ENCODE measurements around the gene ITPR2. TPM values are rescaled to one million over a fixed set of nuclear protein-coding genes. Genes with fewer than 3 reads are reported as not detected.

Gene ITPR2
- 13.3 and 18.5 TPM in 2 replicates for total RNA-seq

DNA sequence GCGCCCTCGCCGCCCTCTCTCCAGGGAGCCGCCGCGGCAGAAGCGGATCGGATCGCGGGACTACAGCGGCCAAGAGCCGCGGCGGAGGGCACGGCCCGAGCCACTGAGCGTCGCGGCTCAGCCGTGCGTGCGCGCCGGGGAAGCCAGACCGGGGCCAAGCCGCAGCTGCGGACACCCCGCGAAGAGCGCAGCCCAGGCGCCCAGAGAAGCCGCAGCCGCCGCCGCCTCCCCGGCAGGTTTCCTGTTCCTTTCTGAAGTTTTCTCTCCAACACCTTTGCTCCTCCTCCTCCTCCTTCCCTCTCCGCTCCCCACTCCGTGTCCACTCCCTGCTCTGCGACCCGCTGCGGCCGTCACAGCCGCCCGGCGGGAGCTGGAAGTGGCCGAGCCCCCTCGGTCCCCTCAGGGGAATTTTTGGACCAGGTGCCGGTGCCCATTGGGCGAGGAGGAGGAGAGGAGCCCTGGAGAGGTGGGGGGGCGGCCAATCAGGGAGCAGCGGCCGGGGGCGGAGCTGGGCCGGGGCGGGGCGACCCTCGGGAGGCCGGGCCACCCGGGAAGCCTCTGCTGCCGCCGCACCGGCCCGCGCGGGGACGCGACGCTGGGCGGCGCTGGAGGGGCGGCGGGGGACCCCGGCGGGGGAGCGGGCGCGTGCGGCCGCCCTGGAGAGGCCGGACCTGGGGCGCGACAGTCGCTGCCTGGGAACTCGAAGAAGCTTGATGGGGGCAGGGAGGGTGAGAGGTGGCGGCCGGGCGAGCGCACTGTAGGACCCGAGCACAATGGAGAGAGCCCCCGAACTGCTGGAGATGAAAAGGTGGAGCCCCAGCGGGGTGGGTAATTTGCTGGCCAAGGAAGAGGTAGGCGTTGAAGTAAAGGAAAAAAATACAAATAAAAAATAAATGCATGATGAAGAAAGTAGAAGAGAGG lies at the start of gene ITPR2:
Gene ITPR2, minus strand, starts transcription at position 373 of the 921 bp plus-strand sequence. CDS start 413 bp downstream, outside the sequence.

Other genes starting within 250 kb of the ITPR2 start
- gene INTS13, start 104.8 kb upstream of the ITPR2 start, total RNA-seq: 41.1 and 53.3 TPM in 2 replicates
- gene FGFR1OP2, start 105.3 kb upstream of the ITPR2 start, total RNA-seq: 41.7 and 56.2 TPM in 2 replicates
- 357 and 478 TPM in 2 replicates for gene TM7SF3, start 181.2 kb upstream of the ITPR2 start, total RNA-seq
- 79.7 and 94.3 TPM in 2 replicates for gene MED21, start 189.4 kb upstream of the ITPR2 start, total RNA-seq
- gene C12orf71, start 249.4 kb upstream of the ITPR2 start, total RNA-seq: not detected in 2 replicates

All from nasal cavity respiratory epithelium epithelial cell of viscerocranial mucosa (primary cell).